ENCODE data around the gene UFC1.

UFC1 gene

GRCh38 chr1:161175771-161176453, 22.1 kb downstream of the UFC1 start:
- no peak for ATAC-seq

GRCh38 chr1:161176468-161177111, 22.8 kb downstream of the UFC1 start:
- TF ChIP-seq ZNF70 (CRISPR knock-in tag; IDR thresholded peaks at IDR 0.05), result no peak
- TF ChIP-seq BACH2 (CRISPR knock-in tag; IDR thresholded peaks at IDR 0.05; ENCODE audit: borderline replicate concordance), result no peak
- no peak for TF ChIP-seq ARNTL (CRISPR knock-in tag; IDR thresholded peaks at IDR 0.05; ENCODE audit: borderline replicate concordance, low read depth)
- ATAC-seq, result peak; percentile 44

More at GRCh38 chr1:161175771-161176453, 22.1 kb downstream of the UFC1 start:
- no peak for TF ChIP-seq ZNF565 (CRISPR knock-in tag; conservative IDR thresholded peaks at IDR 0.05; ENCODE audit: low read depth)
- no peak for TF ChIP-seq ARNTL (CRISPR knock-in tag; IDR thresholded peaks at IDR 0.05; ENCODE audit: borderline replicate concordance, low read depth)
- no peak for TF ChIP-seq GLIS3 (CRISPR knock-in tag; IDR thresholded peaks at IDR 0.05)
- TF ChIP-seq ZNF8 (CRISPR knock-in tag; IDR thresholded peaks at IDR 0.05), result no peak

- peak; percentile 96 for ATAC-seq
- no peak for TF ChIP-seq SNAI2 (CRISPR knock-in tag; IDR thresholded peaks at IDR 0.05)
- TF ChIP-seq ZFP3 (CRISPR knock-in tag; IDR thresholded peaks at IDR 0.05), result 0 out of 2 replicates have a peak, but pooled peaks have one; percentile 10
Measured at GRCh38 chr1:161177112-161177935, 23.5 kb downstream of the UFC1 start, which contains the start of gene B4GALT3. TSS of gene B4GALT3 (minus strand) at chr1:161177507. CDS start at chr1:161176060, 1,447 bp downstream.

GRCh38 chr1:161177936-161178244, 24.1 kb downstream of the UFC1 start:
- no peak for TF ChIP-seq ZNF565 (CRISPR knock-in tag; conservative IDR thresholded peaks at IDR 0.05; ENCODE audit: low read depth)
- no peak for TF ChIP-seq PPARA (CRISPR knock-in tag; IDR thresholded peaks at IDR 0.05; ENCODE audit: borderline replicate concordance)
- no peak for TF ChIP-seq ZNF70 (CRISPR knock-in tag; IDR thresholded peaks at IDR 0.05)
- TF ChIP-seq CREB5 (CRISPR knock-in tag; IDR thresholded peaks at IDR 0.05; ENCODE audit: low read depth), result no peak
- TF ChIP-seq GLIS3 (CRISPR knock-in tag; IDR thresholded peaks at IDR 0.05), result no peak
- TF ChIP-seq ESRRG (CRISPR knock-in tag; IDR thresholded peaks at IDR 0.05), result no peak
- TF ChIP-seq ZC3H10 (CRISPR knock-in tag; IDR thresholded peaks at IDR 0.05), result no peak
- no peak for TF ChIP-seq ZNF8 (CRISPR knock-in tag; IDR thresholded peaks at IDR 0.05)
- no peak for TF ChIP-seq OSR1 (CRISPR knock-in tag; IDR thresholded peaks at IDR 0.05)
- no peak for TF ChIP-seq POU6F1 (CRISPR knock-in tag; IDR thresholded peaks at IDR 0.05; ENCODE audit: borderline replicate concordance, low read depth)
- TF ChIP-seq ZFP30 (CRISPR knock-in tag; IDR thresholded peaks at IDR 0.05), result no peak
- no peak for TF ChIP-seq CSDC2 (CRISPR knock-in tag; IDR thresholded peaks at IDR 0.05)
- no peak for TF ChIP-seq TSHZ2 (CRISPR knock-in tag; IDR thresholded peaks at IDR 0.05)
- no peak for TF ChIP-seq BACH2 (CRISPR knock-in tag; IDR thresholded peaks at IDR 0.05; ENCODE audit: borderline replicate concordance)
- ATAC-seq, result no peak

GRCh38 chr1:161179698-161180097, 25.9 kb downstream of the UFC1 start:
- ATAC-seq, result no peak
- TF ChIP-seq ARNTL (CRISPR knock-in tag; IDR thresholded peaks at IDR 0.05; ENCODE audit: borderline replicate concordance, low read depth) (no peak), BACH2 (CRISPR knock-in tag; IDR thresholded peaks at IDR 0.05; ENCODE audit: borderline replicate concordance) (no peak), PATZ1 (CRISPR knock-in tag; IDR thresholded peaks at IDR 0.05; ENCODE audit: borderline replicate concordance) (no peak), ZNF70 (CRISPR knock-in tag; IDR thresholded peaks at IDR 0.05) (no peak), ZNF8 (CRISPR knock-in tag; IDR thresholded peaks at IDR 0.05) (no peak), ZFP3 (CRISPR knock-in tag; IDR thresholded peaks at IDR 0.05) (no peak), TCF4 (CRISPR knock-in tag; IDR thresholded peaks at IDR 0.05; ENCODE audit: borderline replicate concordance) (no peak), ZNF565 (CRISPR knock-in tag; conservative IDR thresholded peaks at IDR 0.05; ENCODE audit: low read depth) (no peak), OSR1 (CRISPR knock-in tag; IDR thresholded peaks at IDR 0.05) (no peak), SNAI2 (CRISPR knock-in tag; IDR thresholded peaks at IDR 0.05) (no peak), PPARA (CRISPR knock-in tag; IDR thresholded peaks at IDR 0.05; ENCODE audit: borderline replicate concordance) (no peak), TOX (CRISPR knock-in tag; IDR thresholded peaks at IDR 0.05; ENCODE audit: borderline replicate concordance) (no peak), CREB5 (CRISPR knock-in tag; IDR thresholded peaks at IDR 0.05; ENCODE audit: low read depth) (no peak), ZFP30 (CRISPR knock-in tag; IDR thresholded peaks at IDR 0.05) (no peak)
